HFFc6 (cell line): ENCODE results near the gene FARP1. TPM values are rescaled to one million over a fixed set of nuclear protein-coding genes. Genes with fewer than 3 reads are reported as not detected.

Experiments used
- DNase-seq: peaks from one replicate; pipeline ENCODE4 v3.0.0-alpha.2; 2018
- H3K27ac Mint-ChIP-seq: 2 replicates; pipeline ENCODE4 v1.8.0; 2020; ENCODE audit warnings: mild to moderate bottlenecking, mixed read lengths
- H3K27me3 Mint-ChIP-seq: 2 replicates; pipeline ENCODE4 v1.8.0; 2021; ENCODE audit warnings: mild to moderate bottlenecking, moderate library complexity, mixed read lengths; ENCODE audit not compliant: insufficient read depth
- H3K36me3 Mint-ChIP-seq: 2 replicates; pipeline ENCODE4 v1.8.0; 2021; ENCODE audit warnings: low read depth, mixed read lengths
- H3K4me1 Mint-ChIP-seq: 2 replicates; pipeline ENCODE4 v1.8.0; 2020; ENCODE audit warnings: low read depth, mixed read lengths
- H3K4me3 Mint-ChIP-seq: 2 replicates; pipeline ENCODE4 v1.8.0; 2020; ENCODE audit warnings: mild to moderate bottlenecking, moderate library complexity, mixed read lengths
- H3K9me3 Mint-ChIP-seq: 2 replicates; pipeline ENCODE4 v1.8.0; 2020; ENCODE audit warnings: mild to moderate bottlenecking, mixed read lengths
- total RNA-seq, 6 experiments: library from RNA; stranded (reverse); fragmentation: NEBNext Ultra II Directional; extraction: Animal tissue kit (Norgen Biotek cat#: 25700); gene quantifications; 2 replicates in 1 of 6; 3 replicates in 5 of 6; pipeline ENCODE4 v1.2.3, GENCODE V29; 2021
- TF ChIP-seq, protein P1 (sequence below): fragments of 200-600 bp; sonication (generic); IDR thresholded peaks from 2 replicates; pipeline ENCODE4 v1.5.0; 2021; ENCODE audit warnings: antibody characterized with exemption, mild to moderate bottlenecking

FARP1 gene
- total RNA-seq, 6 experiments from 2014 or later = 140 to 181 (median 150) TPM

DNA sequence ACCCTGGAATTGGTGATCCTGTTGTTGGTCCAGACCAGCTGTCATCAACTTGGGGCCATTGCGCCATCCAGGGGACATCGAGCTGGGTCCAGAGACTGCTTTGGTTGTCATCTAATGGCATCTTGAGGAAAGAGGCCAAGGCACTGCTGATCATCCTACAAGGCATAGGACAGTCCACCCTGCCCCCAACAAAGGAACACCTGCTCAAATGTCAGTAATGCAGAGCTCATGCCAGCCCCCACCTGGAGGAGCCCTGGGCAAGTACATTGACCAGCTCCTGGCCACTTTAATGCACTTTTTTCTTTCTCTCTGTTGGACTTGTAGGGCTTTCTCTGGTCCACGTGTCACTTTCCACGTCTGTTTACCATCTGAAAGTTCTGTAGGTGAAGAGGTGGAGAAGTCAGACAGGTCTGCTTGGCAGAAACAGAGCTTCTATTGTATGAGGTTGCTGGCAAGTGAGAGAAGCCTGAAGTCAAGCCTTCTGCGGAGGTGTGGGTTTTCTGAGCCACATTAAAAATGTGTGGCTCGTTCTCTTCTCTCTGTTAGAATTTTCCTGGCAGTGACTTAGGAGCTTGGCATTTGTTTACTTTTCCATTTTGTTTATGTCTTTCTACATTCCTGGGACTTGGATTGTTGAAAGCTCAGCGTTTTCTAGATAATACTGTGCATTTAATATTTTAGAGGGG is 158.2 kb downstream of the FARP1 start:
- Mint-ChIP-seq H3K4me1 (peaks cover 58% of the 10 kb centered on the region), H3K4me3 (no peak overlapping the region), H3K9me3 (no peaks in the 10 kb centered on the region), H3K27me3 (no peaks in the 10 kb centered on the region), H3K36me3 (peaks cover 21% of the 10 kb centered on the region), H3K27ac (no peak overlapping the region; the same call in 1 of the 2 replicates)
- DNase-seq = peak; percentile 9
- TF ChIP-seq, protein P1, sequence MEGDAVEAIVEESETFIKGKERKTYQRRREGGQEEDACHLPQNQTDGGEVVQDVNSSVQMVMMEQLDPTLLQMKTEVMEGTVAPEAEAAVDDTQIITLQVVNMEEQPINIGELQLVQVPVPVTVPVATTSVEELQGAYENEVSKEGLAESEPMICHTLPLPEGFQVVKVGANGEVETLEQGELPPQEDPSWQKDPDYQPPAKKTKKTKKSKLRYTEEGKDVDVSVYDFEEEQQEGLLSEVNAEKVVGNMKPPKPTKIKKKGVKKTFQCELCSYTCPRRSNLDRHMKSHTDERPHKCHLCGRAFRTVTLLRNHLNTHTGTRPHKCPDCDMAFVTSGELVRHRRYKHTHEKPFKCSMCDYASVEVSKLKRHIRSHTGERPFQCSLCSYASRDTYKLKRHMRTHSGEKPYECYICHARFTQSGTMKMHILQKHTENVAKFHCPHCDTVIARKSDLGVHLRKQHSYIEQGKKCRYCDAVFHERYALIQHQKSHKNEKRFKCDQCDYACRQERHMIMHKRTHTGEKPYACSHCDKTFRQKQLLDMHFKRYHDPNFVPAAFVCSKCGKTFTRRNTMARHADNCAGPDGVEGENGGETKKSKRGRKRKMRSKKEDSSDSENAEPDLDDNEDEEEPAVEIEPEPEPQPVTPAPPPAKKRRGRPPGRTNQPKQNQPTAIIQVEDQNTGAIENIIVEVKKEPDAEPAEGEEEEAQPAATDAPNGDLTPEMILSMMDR = no peak

DNA sequence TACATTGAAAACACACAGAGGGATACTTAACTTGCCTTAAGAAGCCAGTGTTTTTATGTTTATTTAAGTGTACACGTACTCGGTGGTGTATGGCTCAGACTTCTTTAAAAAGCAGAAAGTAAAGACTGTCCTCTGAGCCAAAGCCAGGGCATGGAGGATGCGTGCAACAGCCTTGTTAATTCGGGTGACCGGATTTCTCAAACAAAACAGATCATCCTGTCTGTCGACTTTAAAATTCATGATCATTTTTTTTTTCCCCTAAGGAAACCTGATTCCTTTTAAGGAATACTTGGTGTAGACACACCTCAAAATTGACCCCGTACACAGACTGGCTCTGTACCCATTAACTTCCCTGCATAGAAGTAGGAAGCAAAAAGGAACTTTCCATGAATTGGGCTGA is 158.8 kb downstream of the FARP1 start:
- no peaks in the 10 kb centered on the region for H3K27me3 Mint-ChIP-seq
- H3K27ac Mint-ChIP-seq = no peak overlapping the region
- peaks cover 55% of the 10 kb centered on the region for H3K4me1 Mint-ChIP-seq
- H3K4me3 Mint-ChIP-seq = no peak overlapping the region
- DNase-seq = no peak
- peaks cover 18% of the 10 kb centered on the region for H3K36me3 Mint-ChIP-seq
- TF ChIP-seq, protein P1 = no peak
- no peaks in the 10 kb centered on the region for H3K9me3 Mint-ChIP-seq

DNA sequence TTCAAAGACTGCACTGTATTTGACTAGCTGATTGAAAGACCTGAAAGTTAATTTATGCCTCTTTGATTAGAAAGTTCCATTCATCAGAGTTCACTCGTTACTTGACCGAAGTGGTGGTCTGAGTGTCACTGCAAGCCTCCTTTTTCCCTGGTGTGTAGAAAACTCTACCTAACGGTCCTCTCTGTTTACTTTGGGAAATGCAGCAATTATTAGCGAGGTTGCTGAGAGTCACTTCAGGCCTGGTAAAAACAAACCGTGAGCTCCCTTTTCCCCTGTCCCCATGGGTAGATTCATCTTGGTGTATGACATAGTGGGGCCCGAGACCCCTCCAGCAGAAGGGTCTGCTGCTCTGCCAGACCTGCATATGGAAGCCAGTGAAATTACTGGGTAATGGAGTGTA is 161.0 kb downstream of the FARP1 start:
- H3K4me1 Mint-ChIP-seq = peaks cover 58% of the 10 kb centered on the region

DNA sequence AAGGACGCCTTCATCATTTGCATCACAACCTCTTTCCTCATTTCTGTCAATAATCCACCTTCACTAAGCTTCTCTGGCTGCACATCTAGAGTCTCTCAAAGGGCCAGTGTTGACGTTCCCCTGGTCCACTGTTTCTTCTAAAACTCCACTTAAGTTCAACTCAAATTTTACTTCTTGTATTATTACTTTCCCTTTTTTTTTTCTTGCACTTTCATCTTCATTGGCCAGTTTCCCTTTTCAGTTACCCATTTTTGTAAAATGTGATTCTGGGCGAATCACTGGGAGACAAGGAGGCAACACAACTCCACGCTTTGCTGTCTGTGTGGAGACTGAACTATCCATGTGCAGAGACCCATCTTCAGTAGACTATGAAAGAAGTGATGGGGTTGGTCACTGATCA is 162.8 kb downstream of the FARP1 start:
- Mint-ChIP-seq H3K36me3 (peaks cover 27% of the 10 kb centered on the region), H3K4me1 (peaks cover 49% of the 10 kb centered on the region), H3K27me3 (peaks cover 3% of the 10 kb centered on the region), H3K9me3 (no peaks in the 10 kb centered on the region), H3K4me3 (no peak overlapping the region), H3K27ac (no peak overlapping the region)
- TF ChIP-seq, protein P1 = no peak
- no peak for DNase-seq

More for the DNA sequence above, 161.0 kb downstream of the FARP1 start:
- Mint-ChIP-seq H3K36me3 (peaks cover 18% of the 10 kb centered on the region), H3K27ac (no peak overlapping the region), H3K4me3 (no peak overlapping the region), H3K9me3 (no peaks in the 10 kb centered on the region), H3K27me3 (no peaks in the 10 kb centered on the region; the same call in 1 of the 2 replicates)
- DNase-seq = no peak
- TF ChIP-seq, protein P1 = no peak

DNA sequence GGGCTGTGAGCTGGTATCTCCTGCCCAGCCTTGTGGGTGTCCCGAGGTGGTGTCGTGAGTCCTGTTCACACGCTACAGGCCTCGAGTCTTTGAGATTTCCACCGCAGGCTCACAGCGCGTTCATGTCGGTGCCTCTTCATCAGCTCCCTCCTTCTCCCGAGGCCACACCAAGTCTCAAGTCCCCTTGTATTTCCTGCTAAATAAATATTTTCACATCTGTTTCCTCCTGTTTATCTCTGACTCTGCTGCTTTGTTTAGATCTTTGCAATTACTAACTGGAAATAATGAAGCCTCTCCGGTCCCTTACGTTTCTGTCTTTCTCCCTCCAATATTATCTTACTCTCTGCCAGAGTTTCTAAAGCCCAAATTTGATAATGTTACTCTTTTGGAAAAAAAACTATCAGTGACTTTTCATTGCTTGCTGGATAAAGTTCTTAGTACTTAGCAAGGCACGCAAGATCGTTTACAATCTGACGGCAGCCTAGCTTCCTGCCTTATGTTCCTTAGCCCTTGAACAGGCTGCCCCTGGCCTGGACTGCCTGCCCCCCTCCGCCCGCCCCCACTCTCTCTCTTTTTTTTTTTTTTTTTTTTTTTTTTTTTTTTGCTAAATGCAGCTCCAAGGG is 164.7 kb downstream of the FARP1 start:
- peak overlapping the region; percentile 31; the same call in 1 of the 2 replicates for H3K27ac Mint-ChIP-seq
- peaks cover 18% of the 10 kb centered on the region for H3K36me3 Mint-ChIP-seq
- no peak for DNase-seq
- no peaks in the 10 kb centered on the region for H3K9me3 Mint-ChIP-seq
- peaks cover 3% of the 10 kb centered on the region for H3K27me3 Mint-ChIP-seq
- H3K4me1 Mint-ChIP-seq = peaks cover 33% of the 10 kb centered on the region
- peak overlapping the region; percentile 34; the same call in 1 of the 2 replicates for H3K4me3 Mint-ChIP-seq
- TF ChIP-seq, protein P1 = no peak
